ENCODE results near the gene GSTK1.

Gene GSTK1

GRCh38 chr7:143271240-143271639 lies 8.0 kb downstream of the GSTK1 start:
- Histone ChIP-seq H3K27ac (ENCODE audit: low read depth, low read length) (no peak overlapping the region), H3K36me3 (ENCODE audit: insufficient read depth, low read length) (peaks cover 4% of the 10 kb centered on the region; the same call in 1 of the 2 replicates), H3K4me3 (ENCODE audit: low read depth, low read length) (no peak overlapping the region), H2AFZ (ENCODE audit: low read length, unreplicated experiment) (no peak overlapping the region), H3K27me3 (ENCODE audit: insufficient read depth, low read length) (no peaks in the 10 kb centered on the region), H3K79me2 (ENCODE audit: control insufficient read depth, insufficient read depth, low read length, unreplicated experiment) (no peaks in the 10 kb centered on the region), H3K4me1 (ENCODE audit: control insufficient read depth, insufficient read depth, low read length, unreplicated experiment) (no peaks in the 10 kb centered on the region)

- H2AFZ ChIP-seq (ENCODE audit: low read length, unreplicated experiment): no peak overlapping the region
- H3K36me3 ChIP-seq (ENCODE audit: insufficient read depth, low read length): peaks cover 4% of the 10 kb centered on the region; the same call in 1 of the 2 replicates
- H3K4me1 ChIP-seq (ENCODE audit: control insufficient read depth, insufficient read depth, low read length, unreplicated experiment): no peaks in the 10 kb centered on the region
- no peak overlapping the region for H3K4me3 ChIP-seq (ENCODE audit: low read depth, low read length)
- H3K79me2 ChIP-seq (ENCODE audit: control insufficient read depth, insufficient read depth, low read length, unreplicated experiment): no peaks in the 10 kb centered on the region
- H3K27ac ChIP-seq (ENCODE audit: low read depth, low read length): no peak overlapping the region
- H3K27me3 ChIP-seq (ENCODE audit: insufficient read depth, low read length): no peaks in the 10 kb centered on the region
Observed at GRCh38 chr7:143272871-143273270, 9.6 kb downstream of the GSTK1 start.

- Histone ChIP-seq H3K4me3 (ENCODE audit: low read depth, low read length) (peak overlapping the region; percentile 44), H3K4me1 (ENCODE audit: control insufficient read depth, insufficient read depth, low read length, unreplicated experiment) (peaks cover 16% of the 10 kb centered on the region), H3K79me2 (ENCODE audit: control insufficient read depth, insufficient read depth, low read length, unreplicated experiment) (no peaks in the 10 kb centered on the region), H3K27me3 (ENCODE audit: insufficient read depth, low read length) (no peaks in the 10 kb centered on the region), H2AFZ (ENCODE audit: low read length, unreplicated experiment) (peak overlapping the region; percentile 68), H3K27ac (ENCODE audit: low read depth, low read length) (peak overlapping the region; percentile 39), H3K36me3 (ENCODE audit: insufficient read depth, low read length) (no peaks in the 10 kb centered on the region)
Observed at GRCh38 chr7:143279186-143280098, 16.2 kb downstream of the GSTK1 start.

GRCh38 chr7:143280160-143280559 lies 16.9 kb downstream of the GSTK1 start:
- H3K27ac ChIP-seq (ENCODE audit: low read depth, low read length): peak overlapping the region; percentile 39
- peak overlapping the region; percentile 44 for H3K4me3 ChIP-seq (ENCODE audit: low read depth, low read length)
- H3K79me2 ChIP-seq (ENCODE audit: control insufficient read depth, insufficient read depth, low read length, unreplicated experiment): no peaks in the 10 kb centered on the region
- no peaks in the 10 kb centered on the region for H3K36me3 ChIP-seq (ENCODE audit: insufficient read depth, low read length)
- peaks cover 16% of the 10 kb centered on the region for H3K4me1 ChIP-seq (ENCODE audit: control insufficient read depth, insufficient read depth, low read length, unreplicated experiment)
- H3K27me3 ChIP-seq (ENCODE audit: insufficient read depth, low read length): no peaks in the 10 kb centered on the region
- peak overlapping the region; percentile 68 for H2AFZ ChIP-seq (ENCODE audit: low read length, unreplicated experiment)

GRCh38 chr7:143280566-143280965 lies 17.3 kb downstream of the GSTK1 start:
- H3K36me3 ChIP-seq (ENCODE audit: insufficient read depth, low read length): no peaks in the 10 kb centered on the region
- H2AFZ ChIP-seq (ENCODE audit: low read length, unreplicated experiment): no peak overlapping the region
- H3K4me1 ChIP-seq (ENCODE audit: control insufficient read depth, insufficient read depth, low read length, unreplicated experiment): peaks cover 16% of the 10 kb centered on the region
- H3K4me3 ChIP-seq (ENCODE audit: low read depth, low read length): no peak overlapping the region
- no peaks in the 10 kb centered on the region for H3K27me3 ChIP-seq (ENCODE audit: insufficient read depth, low read length)
- H3K27ac ChIP-seq (ENCODE audit: low read depth, low read length): no peak overlapping the region
- H3K79me2 ChIP-seq (ENCODE audit: control insufficient read depth, insufficient read depth, low read length, unreplicated experiment): no peaks in the 10 kb centered on the region

GRCh38 chr7:143281529-143281928 lies 18.3 kb downstream of the GSTK1 start:
- H3K79me2 ChIP-seq (ENCODE audit: control insufficient read depth, insufficient read depth, low read length, unreplicated experiment): no peaks in the 10 kb centered on the region
- peaks cover 16% of the 10 kb centered on the region for H3K4me1 ChIP-seq (ENCODE audit: control insufficient read depth, insufficient read depth, low read length, unreplicated experiment)
- H3K36me3 ChIP-seq (ENCODE audit: insufficient read depth, low read length): no peaks in the 10 kb centered on the region
- no peak overlapping the region for H3K4me3 ChIP-seq (ENCODE audit: low read depth, low read length)
- no peaks in the 10 kb centered on the region for H3K27me3 ChIP-seq (ENCODE audit: insufficient read depth, low read length)
- H2AFZ ChIP-seq (ENCODE audit: low read length, unreplicated experiment): no peak overlapping the region
- H3K27ac ChIP-seq (ENCODE audit: low read depth, low read length): no peak overlapping the region

GRCh38 chr7:143282124-143282523 lies 18.9 kb downstream of the GSTK1 start:
- no peaks in the 10 kb centered on the region for H3K36me3 ChIP-seq (ENCODE audit: insufficient read depth, low read length)
- H2AFZ ChIP-seq (ENCODE audit: low read length, unreplicated experiment): no peak overlapping the region
- peaks cover 16% of the 10 kb centered on the region for H3K4me1 ChIP-seq (ENCODE audit: control insufficient read depth, insufficient read depth, low read length, unreplicated experiment)
- no peak overlapping the region for H3K4me3 ChIP-seq (ENCODE audit: low read depth, low read length)
- H3K79me2 ChIP-seq (ENCODE audit: control insufficient read depth, insufficient read depth, low read length, unreplicated experiment): no peaks in the 10 kb centered on the region
- H3K27me3 ChIP-seq (ENCODE audit: insufficient read depth, low read length): no peaks in the 10 kb centered on the region
- no peak overlapping the region for H3K27ac ChIP-seq (ENCODE audit: low read depth, low read length)

- Histone ChIP-seq H2AFZ (ENCODE audit: low read length, unreplicated experiment) (no peak overlapping the region), H3K4me3 (ENCODE audit: low read depth, low read length) (no peak overlapping the region), H3K4me1 (ENCODE audit: control insufficient read depth, insufficient read depth, low read length, unreplicated experiment) (peaks cover 16% of the 10 kb centered on the region), H3K79me2 (ENCODE audit: control insufficient read depth, insufficient read depth, low read length, unreplicated experiment) (peaks cover 2% of the 10 kb centered on the region), H3K36me3 (ENCODE audit: insufficient read depth, low read length) (no peaks in the 10 kb centered on the region), H3K27ac (ENCODE audit: low read depth, low read length) (no peak overlapping the region), H3K27me3 (ENCODE audit: insufficient read depth, low read length) (no peaks in the 10 kb centered on the region)
Observed at GRCh38 chr7:143283381-143283780, 20.1 kb downstream of the GSTK1 start.

GRCh38 chr7:143284591-143285469 lies 21.6 kb downstream of the GSTK1 start, which contains the start of gene TMEM139:
Gene TMEM139, plus strand, starts transcription at chr7:143284958. Its CDS starts 1,000 bp downstream, at chr7:143285958.
- Histone ChIP-seq H3K27ac (ENCODE audit: low read depth, low read length) (no peak within 1 kb of the TSS), H3K4me1 (ENCODE audit: control insufficient read depth, insufficient read depth, low read length, unreplicated experiment) (peaks cover 17% of the 10 kb centered on the region), H3K79me2 (ENCODE audit: control insufficient read depth, insufficient read depth, low read length, unreplicated experiment) (peaks cover 16% of the 10 kb centered on the region), H3K36me3 (ENCODE audit: insufficient read depth, low read length) (no peaks in the 10 kb centered on the region), H3K27me3 (ENCODE audit: insufficient read depth, low read length) (no peaks in the 10 kb centered on the region), H2AFZ (ENCODE audit: low read length, unreplicated experiment) (no peak within 1 kb of the TSS), H3K4me3 (ENCODE audit: low read depth, low read length) (no peak within 1 kb of the TSS)

- peaks cover 17% of the 10 kb centered on the region for H3K4me1 ChIP-seq (ENCODE audit: control insufficient read depth, insufficient read depth, low read length, unreplicated experiment)
- peaks cover 22% of the 10 kb centered on the region for H3K79me2 ChIP-seq (ENCODE audit: control insufficient read depth, insufficient read depth, low read length, unreplicated experiment)
- no peak overlapping the region for H3K27ac ChIP-seq (ENCODE audit: low read depth, low read length)
- no peak overlapping the region for H2AFZ ChIP-seq (ENCODE audit: low read length, unreplicated experiment)
- H3K27me3 ChIP-seq (ENCODE audit: insufficient read depth, low read length): no peaks in the 10 kb centered on the region
- no peak overlapping the region for H3K4me3 ChIP-seq (ENCODE audit: low read depth, low read length)
- H3K36me3 ChIP-seq (ENCODE audit: insufficient read depth, low read length): no peaks in the 10 kb centered on the region
Observed at GRCh38 chr7:143285470-143285778, 22.2 kb downstream of the GSTK1 start.

Data from ACC112 (cell line).